COR-L47 (cell line): ENCODE data around the gene DIP2C.

Experiments
- DNase-seq: peaks from one replicate; lab custom pipeline; 2025; lab: John Stamatoyannopoulos, UW

The DIP2C gene

DNA sequence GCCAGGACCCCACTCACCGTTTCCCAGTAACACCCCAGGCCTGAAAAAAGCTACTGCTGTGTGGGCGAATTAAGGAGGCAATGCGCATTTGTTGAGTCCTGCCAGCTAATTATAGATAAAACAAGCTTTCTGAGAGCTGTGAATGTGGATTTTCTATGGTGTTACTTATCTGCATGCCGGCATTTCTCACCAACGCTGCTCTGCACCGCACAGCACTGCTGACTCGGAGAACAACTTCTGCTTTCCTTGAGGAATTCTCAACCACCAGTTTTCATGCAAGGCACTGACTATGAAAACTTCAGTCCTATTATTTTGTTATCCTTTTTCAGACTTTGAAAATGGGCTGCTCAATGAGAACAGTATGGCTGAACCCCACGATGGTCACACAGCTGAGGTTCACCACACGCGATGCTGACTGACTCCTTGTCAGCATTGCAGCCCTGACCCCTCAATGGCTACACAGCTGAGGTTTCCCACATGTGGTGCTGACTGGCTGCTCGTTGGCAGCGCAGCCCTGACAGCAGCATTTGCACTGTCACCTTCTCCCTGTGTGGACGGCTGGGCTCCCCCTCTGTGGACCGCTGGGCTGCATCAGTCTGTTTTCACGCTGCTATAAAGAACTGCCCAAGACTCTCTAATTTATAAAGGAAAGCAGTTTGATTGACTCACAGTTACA lies 190.6 kb downstream of the DIP2C start:
- no peak for DNase-seq

DNA sequence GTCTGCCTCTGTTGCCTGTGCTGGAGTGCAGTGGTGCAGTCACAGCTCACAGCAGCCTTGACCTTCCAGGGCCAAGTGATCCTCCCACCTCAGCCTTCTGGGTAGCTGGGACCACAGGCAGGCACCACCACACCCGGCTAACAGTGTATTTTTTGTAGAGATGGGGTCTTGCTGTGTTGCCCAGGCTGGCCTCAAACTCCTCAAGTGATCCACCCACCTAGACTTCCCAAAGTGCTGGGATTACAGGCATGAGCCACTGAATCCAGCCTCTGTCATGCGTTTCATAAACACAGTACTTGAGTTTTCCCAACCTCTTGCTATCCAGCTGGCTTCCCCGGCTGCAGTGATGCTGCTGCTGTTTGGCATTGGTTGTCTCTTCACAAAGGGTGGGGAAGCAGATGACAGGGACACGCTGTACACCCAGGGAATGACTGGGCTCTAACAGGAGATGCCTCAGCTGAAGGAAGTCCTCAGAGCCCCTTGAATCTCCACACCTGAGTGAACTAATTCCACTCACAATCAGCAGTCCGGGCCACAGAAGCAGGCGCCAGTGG lies 191.5 kb downstream of the DIP2C start:
- DNase-seq = no peak

DNA sequence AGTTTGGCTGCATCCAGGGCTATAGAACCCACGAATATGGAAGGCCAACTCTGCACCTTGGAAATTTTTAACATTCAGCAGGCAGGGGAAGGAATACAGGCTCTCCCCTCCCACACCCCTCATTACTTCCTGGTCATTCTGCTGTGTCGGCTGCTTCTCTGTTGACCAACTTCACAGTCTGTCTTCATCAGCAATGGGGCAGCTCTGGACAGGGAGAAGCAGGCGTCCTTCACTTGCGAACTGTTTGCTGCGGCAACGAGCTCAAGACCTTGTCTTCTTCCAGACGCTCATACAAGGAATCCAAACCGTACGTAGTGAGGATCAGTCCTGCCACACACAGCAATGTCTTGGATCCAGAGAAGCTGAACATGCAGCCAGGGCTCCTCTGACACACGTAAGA lies 192.2 kb downstream of the DIP2C start:
- DNase-seq = no peak

DNA sequence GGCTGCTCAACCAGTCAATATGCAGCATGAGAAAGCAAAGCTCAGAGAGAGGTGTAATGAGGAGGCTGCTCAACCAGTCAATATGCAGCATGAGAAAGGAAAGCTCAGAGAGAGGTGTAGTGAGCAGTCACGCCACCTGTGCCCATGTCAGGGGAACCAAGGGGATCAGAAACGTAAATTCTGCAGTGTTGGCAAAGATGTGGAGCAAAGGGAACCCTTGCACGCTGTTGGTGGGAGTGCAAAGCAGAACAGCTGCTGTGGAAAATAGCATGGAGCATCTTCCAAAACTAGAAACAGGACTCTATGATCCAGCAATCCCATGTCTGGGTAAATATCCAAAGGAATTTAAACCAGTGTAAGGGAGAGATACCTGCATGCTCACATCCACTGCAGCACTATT lies 194.9 kb downstream of the DIP2C start:
- DNase-seq = no peak

DNA sequence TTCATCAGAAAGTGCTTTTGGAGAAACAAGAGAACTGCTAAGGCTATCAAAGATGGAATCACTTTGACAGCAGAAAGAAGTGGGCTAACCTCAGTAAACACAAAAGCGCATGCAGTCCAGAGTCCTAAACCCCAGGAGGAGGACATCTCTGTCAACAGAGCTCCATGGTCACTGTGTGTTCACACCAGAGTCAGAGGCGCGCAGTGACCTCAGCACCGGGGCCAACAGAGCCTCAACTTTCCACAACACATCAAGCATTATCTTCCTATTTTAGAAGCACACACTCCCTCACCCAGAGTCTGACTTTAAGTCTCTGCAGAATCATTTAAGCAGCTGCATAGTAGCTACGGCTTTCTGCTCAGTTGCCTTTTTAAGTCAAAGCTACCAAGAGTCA lies 195.3 kb downstream of the DIP2C start:
- DNase-seq = no peak

DNA sequence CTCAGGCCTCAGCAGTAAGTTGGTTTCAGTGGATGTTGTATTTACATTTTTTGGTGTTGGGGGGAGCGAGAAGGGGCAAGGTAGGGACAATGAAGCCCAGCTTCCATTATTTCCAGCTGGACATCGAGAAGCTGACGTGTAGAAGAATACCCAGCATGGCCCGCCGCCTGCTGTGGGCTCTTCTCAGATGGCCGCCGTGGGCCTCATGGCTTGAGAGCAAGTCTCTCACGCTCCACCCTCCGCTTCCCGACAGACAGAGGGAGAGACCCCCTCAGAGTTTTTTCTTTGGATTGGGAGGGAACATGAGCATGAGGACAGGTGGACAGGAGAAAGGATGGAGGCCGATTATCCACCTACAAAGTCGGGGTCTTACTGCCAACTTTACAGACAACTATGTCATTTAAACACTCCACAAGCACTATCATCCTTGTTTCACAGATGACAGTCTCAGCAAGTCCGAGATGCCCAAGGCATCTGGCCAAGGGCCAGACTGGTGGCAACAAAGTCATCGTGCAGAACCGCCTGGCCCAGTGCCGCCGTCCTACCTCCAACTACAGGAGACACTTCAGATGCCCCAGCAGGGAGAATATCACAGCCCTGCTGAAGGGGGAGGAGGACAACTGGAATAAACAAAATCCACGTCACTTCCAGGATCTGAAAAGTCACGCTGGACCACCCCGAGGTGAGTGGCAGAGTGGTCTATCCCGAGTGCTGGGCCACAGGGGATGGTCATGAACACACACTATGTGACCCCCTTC lies 195.9 kb downstream of the DIP2C start:
- DNase-seq = no peak

DNA sequence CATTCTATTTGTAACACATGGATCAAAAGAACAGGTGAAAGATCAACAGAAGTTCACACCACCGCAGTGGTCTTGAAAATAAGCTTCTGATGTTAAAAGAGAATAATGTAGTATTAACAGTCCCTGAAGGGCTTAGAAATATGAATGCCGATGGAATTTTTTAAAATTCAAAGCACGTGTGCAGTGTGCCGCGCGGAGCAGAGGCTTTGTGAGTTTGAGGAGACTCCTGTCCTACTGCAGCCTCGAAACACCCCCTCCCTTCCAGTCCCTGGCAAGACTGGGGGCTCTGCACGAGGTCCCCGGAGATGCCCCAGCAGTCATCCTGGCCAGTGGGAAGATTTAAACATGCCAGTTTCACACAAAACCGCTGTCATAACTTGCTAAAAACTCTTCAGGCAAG lies 196.6 kb downstream of the DIP2C start:
- no peak for DNase-seq

DNA sequence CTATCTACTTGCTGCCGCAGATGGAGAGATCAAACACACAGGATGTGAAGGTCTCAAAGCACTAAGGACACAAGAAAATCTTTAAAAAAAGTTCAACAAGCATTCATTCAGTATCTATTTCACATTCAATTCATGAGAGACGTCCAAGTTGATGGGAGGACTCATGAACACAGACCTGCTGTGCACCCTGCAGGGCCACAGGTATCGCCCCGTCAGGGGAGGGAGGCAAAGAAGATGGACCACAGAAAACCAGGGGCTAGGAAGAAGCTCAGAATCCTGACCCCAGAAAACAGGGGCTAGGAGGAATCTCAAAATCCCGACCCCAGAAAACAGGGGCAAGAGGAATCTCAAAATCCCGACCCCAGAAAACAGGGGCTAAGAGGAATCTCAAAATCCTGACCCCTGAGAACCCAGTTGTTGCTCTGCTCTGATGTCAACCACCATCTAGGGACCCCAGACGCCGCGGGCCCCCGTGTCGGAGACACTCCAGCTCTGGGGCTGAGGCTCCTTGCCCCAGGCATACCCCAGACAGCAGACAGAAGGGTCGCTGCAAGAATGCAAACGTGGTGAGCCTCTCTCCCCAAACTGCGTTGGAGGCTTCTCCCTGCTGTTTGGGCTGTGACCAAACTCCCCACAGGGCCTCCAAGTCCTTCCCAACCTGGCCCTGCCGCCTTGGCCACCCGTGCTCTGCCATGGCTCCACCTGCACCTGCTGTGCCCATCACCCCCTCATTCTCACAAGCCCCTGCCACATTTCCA lies 197.6 kb downstream of the DIP2C start:
- no peak for DNase-seq

DNA sequence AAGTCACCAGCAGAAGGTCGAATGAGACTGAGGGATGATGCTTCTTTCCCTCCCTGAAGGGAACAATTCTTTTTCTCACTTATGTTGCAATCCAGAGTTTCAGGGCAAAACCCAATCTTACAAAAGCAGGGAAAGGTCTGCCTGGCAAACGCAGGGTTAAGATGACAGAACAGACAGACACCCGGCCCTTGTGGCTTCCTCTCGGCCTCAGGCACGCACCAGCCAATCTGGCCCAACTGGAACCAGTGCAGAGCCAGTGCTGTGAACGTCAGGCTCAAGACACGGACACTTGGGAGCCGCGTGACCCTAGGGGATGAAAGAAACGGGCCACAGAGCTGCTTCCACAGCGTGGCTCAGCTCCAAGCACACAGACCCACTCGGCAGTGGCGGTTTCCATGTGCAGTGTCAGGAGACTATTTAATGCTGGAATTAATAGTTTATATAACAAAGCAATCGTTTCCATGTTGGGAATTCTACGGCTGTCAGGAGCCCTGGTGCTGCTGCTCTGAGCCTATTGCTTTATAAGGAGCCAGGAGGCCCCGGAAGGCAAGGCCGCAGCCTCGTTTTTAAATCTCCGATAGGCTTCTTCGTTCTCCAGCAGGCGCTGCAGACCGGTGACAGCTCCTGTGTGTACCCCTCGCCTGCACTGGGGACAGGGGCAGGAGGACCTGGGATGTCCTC lies 198.4 kb downstream of the DIP2C start:
- no peak for DNase-seq

DNA sequence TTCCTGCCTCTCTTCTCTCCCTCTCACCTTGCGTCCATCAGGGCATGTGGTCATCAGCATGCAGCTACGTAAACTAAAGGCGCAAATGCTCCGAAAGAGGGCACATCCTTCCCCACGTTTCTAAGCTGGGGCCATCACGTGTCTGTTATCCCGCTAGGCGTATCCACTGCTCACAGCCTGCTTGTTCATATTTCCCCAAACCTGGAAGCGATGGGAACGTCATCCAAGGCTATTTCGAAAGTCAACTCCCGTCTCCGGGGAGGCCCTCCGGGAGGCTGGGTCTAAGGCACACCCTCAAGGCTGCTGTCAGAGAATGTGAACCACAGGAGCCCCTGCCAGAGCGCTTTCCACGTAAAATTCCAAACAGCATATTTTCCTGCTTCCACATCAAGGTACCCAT lies 199.2 kb downstream of the DIP2C start:
- DNase-seq = no peak

DNA sequence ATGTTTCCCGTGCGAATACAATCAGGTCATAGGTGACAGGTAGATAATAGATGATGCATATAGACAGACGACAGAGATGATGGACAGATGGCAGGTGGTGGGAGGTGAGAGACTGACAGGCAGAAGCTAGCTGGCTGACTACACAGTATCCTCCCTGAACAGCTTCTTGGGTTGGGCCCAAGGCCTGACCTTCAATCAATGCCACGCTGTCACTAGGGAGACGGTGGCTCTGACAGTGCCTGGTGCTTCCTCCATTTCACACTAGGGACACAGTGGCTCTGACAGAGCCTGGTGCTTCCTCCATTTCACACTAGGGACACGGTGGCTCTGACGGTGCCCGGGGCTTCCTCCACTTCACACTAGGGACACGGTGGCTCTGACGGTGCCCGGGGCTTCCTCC lies 200.1 kb downstream of the DIP2C start:
- DNase-seq = no peak

DNA sequence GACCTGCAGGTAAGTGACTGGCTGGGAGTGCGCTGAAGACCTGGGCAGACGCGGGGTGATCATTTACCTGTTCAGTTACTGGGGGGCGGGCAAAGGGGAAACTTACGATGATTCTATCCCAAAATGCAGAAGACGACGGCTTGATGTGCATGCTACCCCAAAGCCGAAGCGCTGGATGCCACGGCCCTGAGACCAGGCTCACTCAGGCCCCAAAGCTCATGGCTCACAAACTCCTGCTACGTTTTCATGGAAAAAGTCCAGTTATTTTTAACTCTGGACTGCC lies 200.6 kb downstream of the DIP2C start:
- no peak for DNase-seq

DNA sequence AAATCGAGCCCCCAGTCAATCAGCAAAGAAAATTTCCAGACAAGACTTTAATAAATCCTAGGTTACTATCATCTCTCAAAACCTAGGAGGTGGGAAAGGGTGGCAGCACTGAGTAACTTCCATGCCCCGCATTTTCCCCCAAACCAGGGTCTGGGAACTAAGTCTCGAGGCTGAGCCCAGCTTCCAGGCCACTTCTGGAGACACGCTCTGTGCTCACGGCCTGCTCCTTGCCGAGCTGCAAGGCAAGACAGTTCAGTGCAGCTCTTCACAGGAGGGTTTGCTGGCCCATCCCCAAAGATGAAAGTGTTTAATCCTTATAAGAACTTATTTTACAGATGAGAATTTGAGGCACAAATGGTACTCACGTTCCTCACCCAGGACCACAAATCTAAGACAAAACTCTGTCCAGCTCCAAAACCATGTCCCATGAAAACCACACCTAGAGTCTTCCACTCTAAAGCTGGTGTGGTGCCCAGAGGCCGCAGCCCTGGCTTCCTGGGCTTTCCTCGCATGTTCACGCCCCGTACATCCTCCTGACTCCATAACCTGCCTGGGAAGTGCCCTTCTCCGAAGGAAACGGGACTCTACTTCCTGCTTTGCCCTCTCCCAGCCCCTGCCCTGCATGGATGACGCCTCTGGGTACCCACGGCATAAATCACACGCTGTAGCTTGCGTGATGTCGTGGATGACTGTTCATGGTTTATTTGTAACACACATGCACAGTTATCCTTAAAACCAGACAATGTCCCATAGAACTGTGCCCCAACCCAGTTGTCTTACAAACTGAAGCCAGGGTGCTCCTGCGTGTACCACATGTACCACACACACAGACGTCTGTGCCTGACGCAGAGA lies 201.2 kb downstream of the DIP2C start:
- no peak for DNase-seq

DNA sequence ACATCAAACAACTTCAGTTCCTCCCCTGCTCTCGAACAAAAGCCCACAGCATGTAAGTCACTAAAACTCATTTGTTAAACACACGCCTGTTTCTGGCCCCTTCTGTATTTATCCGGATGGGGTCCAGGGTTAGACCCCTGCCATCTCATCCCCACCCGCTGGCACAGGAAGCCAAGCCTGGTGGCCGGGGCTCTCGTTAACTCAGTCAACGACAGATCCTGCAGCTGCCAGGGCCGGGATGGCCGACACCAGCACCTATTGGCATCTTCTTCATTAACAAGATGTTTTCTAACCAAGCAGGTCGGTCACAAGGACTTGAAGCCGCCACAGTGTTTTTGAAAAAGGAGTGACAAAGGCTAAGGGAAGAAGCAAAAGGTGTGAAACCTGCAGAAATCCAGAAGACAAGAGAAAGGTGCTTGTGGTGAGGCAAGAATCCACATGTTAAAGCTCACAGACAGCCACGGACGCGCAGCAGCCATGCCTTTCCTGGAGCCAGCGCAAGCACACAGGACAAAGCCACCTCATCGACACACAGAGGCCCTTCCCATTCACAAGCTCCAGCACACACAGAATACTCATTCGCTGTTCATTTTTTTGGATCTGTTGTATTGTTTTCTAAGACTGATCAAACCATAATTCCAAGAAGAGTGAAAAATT lies 202.7 kb downstream of the DIP2C start:
- peak; percentile 29 for DNase-seq

DNA sequence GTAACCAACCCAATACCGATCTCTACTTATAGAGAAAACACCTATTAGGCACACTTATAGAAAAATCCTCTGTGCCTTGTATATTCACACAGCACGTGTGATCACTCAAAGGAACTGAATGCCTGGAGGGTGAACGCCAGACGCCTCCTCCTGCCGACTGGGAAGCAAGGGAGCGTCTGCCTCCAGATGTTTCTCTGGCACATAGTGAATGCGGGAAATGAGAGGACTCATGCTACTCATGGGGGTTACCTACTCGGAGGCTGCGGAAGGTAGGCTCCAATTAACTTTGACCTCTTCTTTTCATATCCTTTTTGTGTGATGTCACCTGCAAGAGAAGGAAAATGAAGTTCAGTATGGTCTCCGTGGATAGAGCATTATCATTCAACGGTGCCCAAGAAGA lies 203.3 kb downstream of the DIP2C start:
- DNase-seq = peak; percentile 29

DNA sequence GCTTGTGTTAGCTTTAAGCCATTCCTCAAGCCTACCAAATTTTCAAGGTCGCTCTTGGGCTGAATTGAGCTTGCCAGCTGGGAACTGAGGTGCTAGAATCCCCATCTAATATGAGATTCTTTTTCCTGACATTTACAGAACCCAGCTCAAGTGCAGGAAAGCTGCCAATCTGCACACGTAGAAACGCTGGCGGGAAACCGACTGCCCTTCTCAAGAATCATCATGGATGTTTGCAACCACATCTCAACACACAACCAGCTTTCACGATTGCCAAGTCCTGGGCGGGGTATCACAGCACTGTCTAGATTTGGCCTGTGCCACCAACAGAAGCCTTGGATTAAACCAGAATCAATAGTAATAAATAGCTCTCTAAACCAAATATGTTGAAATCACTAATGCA lies 203.7 kb downstream of the DIP2C start:
- no peak for DNase-seq

DNA sequence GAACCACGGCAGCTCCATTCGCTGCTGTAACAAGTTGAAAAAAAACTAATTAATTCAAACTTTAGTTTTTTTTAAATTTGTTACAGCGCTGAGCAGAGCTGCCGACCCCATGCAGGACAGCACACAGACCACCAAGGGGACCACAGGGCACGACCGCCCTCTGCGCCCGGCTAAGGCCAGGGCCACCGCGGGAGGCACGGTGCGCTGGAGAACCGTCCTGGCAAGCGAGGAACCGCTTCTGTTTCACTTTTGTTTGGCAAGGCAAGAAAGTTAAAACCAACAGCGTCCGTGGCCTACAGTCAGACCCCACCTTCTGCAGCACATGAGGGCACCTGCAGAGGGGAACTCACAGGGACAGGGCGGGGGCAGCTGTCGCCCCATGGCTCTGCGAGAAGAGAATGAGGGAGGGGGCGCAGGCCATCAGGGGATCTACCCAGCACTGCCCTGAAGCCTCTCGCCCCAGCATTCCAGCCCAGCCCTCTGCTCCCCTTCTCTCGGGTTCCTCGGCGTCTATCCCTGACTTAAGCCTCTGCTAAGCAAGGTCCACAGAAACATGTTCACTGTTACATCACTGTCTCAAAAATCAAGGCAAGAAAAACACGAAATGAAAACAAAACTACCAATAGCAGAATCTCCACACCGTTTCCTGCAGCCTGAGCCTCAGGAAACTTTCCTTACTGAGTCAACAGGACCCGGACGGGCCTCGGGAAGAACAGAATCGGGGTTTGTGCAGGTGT lies 204.4 kb downstream of the DIP2C start:
- no peak for DNase-seq

DNA sequence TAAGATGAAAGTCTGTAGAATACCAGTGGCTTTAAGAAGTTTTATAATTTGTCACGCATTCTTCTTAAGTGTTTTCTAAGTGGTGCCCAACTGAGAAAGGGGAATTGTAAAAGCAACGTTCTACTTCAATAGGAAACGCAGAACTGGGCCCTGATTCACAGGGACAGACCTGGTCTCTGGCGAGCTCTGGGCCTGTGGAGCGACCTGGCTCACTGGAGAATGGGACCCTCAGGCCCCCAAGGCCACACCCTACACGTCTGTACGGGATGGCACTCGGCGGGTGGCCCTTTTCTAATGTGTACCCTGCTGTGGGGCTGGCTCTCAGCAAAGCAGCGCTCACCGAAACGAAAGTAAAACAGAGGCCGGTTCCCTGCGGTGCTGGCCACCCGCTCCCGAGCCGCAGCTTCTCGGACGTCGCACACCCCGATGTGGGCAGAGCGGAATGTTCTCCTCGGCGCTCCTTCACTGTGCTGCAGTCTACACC lies 205.0 kb downstream of the DIP2C start:
- peak; percentile 55 for DNase-seq

DNA sequence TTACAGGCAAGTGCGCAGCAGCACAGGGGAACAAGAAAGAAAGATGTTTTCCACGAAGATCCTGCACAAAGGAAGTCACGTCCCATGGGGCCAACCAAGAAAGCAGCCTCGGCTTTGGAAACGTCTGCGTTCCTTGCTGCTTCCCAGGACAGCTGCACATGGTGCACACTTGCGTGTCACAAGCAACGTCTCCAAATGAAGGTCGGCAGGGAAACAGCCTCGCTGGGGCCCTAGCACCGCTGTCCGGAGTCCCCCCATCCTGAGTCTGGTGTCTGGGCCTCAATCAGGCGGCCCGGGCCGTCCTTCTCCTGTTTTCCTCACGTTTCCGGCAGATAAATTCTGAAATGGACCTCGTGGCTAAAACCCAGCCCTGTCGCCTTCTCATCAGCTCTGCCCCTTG lies 206.2 kb downstream of the DIP2C start:
- DNase-seq = no peak

DNA sequence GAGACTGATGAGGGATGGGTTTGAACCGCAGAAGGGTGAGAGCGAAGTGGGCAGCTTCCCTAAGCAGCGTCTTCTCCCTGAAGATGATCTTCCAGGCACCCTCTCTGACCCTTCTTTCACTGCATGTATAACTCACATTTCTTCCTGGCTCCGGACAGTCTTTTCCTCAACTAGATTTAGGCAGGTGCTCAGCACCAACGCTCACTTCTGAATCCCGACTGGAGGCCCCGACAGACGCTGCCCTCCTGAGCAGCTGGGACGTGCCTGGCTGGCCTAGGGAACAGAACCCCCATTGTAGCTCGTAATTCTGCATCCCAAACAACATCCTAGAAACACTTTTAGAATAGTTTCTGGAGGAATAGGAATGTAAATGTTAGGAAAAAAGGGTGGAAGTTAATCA lies 206.6 kb downstream of the DIP2C start:
- no peak for DNase-seq
